ENCODE results near the gene MCM7. TPM values are rescaled to one million over a fixed set of nuclear protein-coding genes. Genes with fewer than 3 reads are reported as not detected.

Gene MCM7
- total RNA-seq, 1 donor from 2014 or later: 196 TPM

DNA sequence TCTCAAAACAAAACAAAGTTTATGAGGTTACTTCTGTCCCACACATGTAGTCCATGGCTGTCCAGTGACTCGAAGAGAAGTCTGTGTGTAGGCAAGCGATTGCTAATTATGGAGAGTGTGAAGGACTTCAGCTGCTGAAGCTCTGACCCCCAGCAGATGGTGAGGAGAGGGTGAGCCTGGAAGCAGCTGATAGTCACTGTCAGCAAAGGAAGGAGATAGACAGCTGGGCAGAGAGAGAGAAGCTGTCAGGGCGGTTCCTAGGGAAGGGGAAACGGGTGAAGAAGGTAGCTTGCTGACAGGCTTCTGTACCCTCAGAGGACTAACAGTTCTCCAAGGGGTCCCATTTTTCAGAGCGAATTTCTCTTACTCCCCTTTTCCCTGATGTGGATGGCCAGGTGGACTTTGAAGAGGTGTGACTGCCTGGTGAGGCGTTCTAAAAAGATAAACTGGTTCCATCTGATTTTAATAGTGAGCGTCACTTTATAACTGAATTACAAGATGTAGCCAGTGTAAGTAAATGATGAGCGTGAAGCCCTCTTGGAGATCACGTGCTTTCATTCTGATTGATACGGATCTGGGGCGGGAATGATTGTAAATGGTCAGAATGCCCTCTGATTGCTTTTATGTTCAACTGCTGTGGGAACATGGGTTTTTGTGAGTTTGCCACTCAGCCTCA lies 39.5 kb downstream of the MCM7 start:
- DNase-seq: peak; percentile 32
- peaks cover 7% of the 10 kb centered on the region for H3K27me3 Mint-ChIP-seq (ENCODE audit: unreplicated experiment)
- peaks cover 3% of the 10 kb centered on the region for H3K9me3 Mint-ChIP-seq (ENCODE audit: unreplicated experiment)
- TF ChIP-seq, protein P1, sequence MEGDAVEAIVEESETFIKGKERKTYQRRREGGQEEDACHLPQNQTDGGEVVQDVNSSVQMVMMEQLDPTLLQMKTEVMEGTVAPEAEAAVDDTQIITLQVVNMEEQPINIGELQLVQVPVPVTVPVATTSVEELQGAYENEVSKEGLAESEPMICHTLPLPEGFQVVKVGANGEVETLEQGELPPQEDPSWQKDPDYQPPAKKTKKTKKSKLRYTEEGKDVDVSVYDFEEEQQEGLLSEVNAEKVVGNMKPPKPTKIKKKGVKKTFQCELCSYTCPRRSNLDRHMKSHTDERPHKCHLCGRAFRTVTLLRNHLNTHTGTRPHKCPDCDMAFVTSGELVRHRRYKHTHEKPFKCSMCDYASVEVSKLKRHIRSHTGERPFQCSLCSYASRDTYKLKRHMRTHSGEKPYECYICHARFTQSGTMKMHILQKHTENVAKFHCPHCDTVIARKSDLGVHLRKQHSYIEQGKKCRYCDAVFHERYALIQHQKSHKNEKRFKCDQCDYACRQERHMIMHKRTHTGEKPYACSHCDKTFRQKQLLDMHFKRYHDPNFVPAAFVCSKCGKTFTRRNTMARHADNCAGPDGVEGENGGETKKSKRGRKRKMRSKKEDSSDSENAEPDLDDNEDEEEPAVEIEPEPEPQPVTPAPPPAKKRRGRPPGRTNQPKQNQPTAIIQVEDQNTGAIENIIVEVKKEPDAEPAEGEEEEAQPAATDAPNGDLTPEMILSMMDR (IDR thresholded peaks at IDR 0.05; ENCODE audit: partially characterized antibody, unreplicated experiment): no peak
- H3K4me1 Mint-ChIP-seq (ENCODE audit: low read depth, unreplicated experiment): peaks cover 5% of the 10 kb centered on the region
- H3K36me3 Mint-ChIP-seq (ENCODE audit: unreplicated experiment): peaks cover 13% of the 10 kb centered on the region
- H3K4me3 Mint-ChIP-seq (ENCODE audit: unreplicated experiment): peak overlapping the region; percentile 37
- H3K27ac Mint-ChIP-seq (ENCODE audit: unreplicated experiment): peak overlapping the region; percentile 65

DNA sequence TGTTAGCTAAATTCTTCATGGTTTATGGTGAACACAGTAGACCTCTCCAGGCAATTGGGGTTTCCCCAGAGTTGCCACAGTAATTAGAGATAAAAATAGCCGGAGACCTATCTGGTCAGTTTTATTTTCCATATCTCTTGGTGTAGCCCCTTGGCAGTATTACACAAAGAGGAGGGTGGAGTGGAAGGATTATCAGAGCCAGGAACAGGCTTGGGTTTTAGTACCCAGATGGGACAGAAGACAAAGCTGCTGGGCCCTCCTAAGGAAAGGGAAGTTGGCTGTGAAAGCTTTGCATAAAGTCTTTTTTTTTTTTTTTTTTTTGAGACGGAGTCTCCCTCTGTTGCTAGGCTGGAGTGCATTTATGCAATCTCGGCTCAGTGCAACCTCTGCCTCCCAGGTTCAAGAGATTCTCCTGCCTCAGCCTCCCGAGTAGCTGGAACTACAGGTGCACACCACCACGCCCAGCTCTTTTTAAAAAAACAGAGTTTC lies 41.9 kb downstream of the MCM7 start:
- H3K27ac Mint-ChIP-seq (ENCODE audit: unreplicated experiment): no peak overlapping the region
- H3K4me3 Mint-ChIP-seq (ENCODE audit: unreplicated experiment): no peak overlapping the region
- peaks cover 5% of the 10 kb centered on the region for H3K4me1 Mint-ChIP-seq (ENCODE audit: low read depth, unreplicated experiment)
- peaks cover 9% of the 10 kb centered on the region for H3K36me3 Mint-ChIP-seq (ENCODE audit: unreplicated experiment)
- H3K9me3 Mint-ChIP-seq (ENCODE audit: unreplicated experiment): peaks cover 3% of the 10 kb centered on the region
- H3K27me3 Mint-ChIP-seq (ENCODE audit: unreplicated experiment): peaks cover 7% of the 10 kb centered on the region
- no peak for DNase-seq
- TF ChIP-seq, protein P1 (IDR thresholded peaks at IDR 0.05; ENCODE audit: partially characterized antibody, unreplicated experiment): no peak

DNA sequence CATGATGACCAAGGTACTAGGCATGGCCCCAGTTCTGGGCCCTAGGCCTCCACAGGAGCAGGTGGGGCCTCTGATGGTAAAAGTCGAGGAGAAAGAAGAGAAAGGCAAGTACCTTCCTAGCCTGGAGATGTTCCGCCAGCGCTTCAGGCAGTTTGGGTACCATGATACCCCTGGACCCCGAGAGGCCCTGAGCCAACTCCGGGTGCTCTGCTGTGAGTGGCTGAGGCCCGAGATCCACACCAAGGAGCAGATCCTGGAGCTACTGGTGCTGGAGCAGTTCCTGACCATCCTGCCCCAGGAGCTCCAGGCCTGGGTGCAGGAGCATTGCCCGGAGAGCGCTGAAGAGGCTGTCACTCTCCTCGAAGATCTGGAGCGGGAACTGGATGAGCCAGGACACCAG lies 44.2 kb downstream of the MCM7 start:
- no peak for DNase-seq
- Mint-ChIP-seq H3K27me3 (ENCODE audit: unreplicated experiment) (peaks cover 5% of the 10 kb centered on the region), H3K4me1 (ENCODE audit: low read depth, unreplicated experiment) (peaks cover 11% of the 10 kb centered on the region), H3K27ac (ENCODE audit: unreplicated experiment) (no peak overlapping the region), H3K4me3 (ENCODE audit: unreplicated experiment) (no peak overlapping the region), H3K9me3 (ENCODE audit: unreplicated experiment) (peaks cover 4% of the 10 kb centered on the region), H3K36me3 (ENCODE audit: unreplicated experiment) (peaks cover 8% of the 10 kb centered on the region)
- TF ChIP-seq, protein P1 (IDR thresholded peaks at IDR 0.05; ENCODE audit: partially characterized antibody, unreplicated experiment): no peak

DNA sequence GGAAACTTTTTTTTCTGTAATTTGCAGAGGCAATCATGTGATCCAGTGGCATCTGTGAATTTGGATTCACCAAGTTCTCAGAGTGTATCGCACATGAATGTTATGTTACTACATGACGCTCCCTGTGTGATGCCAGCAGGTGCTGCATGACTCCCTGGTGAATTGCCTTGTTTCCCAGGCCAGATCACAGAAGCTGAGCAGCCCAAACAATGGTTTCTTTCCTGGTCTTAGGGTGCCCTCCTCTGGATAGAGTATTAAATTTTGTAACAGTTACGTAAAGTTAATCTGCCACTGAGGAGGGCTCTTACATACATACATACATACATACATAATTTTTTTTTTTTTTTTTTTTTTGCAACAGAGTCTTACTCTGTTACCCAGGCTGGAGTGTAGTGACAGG lies 48.0 kb downstream of the MCM7 start:
- no peaks in the 10 kb centered on the region for H3K27me3 Mint-ChIP-seq (ENCODE audit: unreplicated experiment)
- H3K9me3 Mint-ChIP-seq (ENCODE audit: unreplicated experiment): peaks cover 5% of the 10 kb centered on the region
- peak overlapping the region; percentile 64 for H3K27ac Mint-ChIP-seq (ENCODE audit: unreplicated experiment)
- H3K4me1 Mint-ChIP-seq (ENCODE audit: low read depth, unreplicated experiment): peaks cover 11% of the 10 kb centered on the region
- peak overlapping the region; percentile 46 for H3K4me3 Mint-ChIP-seq (ENCODE audit: unreplicated experiment)
- peak; percentile 24 for DNase-seq
- H3K36me3 Mint-ChIP-seq (ENCODE audit: unreplicated experiment): peaks cover 4% of the 10 kb centered on the region
- TF ChIP-seq, protein P1 (IDR thresholded peaks at IDR 0.05; ENCODE audit: partially characterized antibody, unreplicated experiment): no peak

DNA sequence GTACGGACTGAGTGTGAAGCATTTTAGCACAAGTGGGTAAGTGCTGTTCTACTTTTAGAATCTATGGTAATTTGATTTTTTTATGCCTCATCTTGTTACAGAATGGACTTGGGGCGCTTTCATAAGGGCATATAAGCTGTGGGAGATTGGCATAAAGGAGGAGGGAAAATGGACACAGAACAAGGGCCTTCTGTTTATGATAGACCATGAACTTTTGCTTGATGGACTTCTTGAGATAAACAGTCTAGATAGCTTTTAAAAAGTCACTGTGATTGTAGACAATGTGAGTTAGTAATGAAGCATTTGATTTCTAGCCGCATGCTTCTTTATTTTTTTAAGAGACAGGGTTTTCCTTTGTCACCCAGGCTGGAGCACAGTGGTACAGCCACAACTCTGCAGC lies 49.6 kb downstream of the MCM7 start:
- H3K27me3 Mint-ChIP-seq (ENCODE audit: unreplicated experiment): no peaks in the 10 kb centered on the region
- peak overlapping the region; percentile 53 for H3K4me3 Mint-ChIP-seq (ENCODE audit: unreplicated experiment)
- peaks cover 5% of the 10 kb centered on the region for H3K9me3 Mint-ChIP-seq (ENCODE audit: unreplicated experiment)
- H3K4me1 Mint-ChIP-seq (ENCODE audit: low read depth, unreplicated experiment): peaks cover 11% of the 10 kb centered on the region
- TF ChIP-seq, protein P1 (IDR thresholded peaks at IDR 0.05; ENCODE audit: partially characterized antibody, unreplicated experiment): no peak
- peaks cover 4% of the 10 kb centered on the region for H3K36me3 Mint-ChIP-seq (ENCODE audit: unreplicated experiment)
- H3K27ac Mint-ChIP-seq (ENCODE audit: unreplicated experiment): peak overlapping the region; percentile 20
- DNase-seq: no peak
